Liver (tissue), 9 donors: ENCODE measurements around the gene OR6C74. TPM values are rescaled to one million over a fixed set of nuclear protein-coding genes. Genes with fewer than 3 reads are reported as not detected.

ENCODE experiments used
- DNase-seq: peaks from one replicate; pipeline ENCODE4 v3.0.0-alpha.2; 2017; ENCODE audit warnings: low spot score
- H3K27ac ChIP-seq, 2 donors: one replicate each; pipeline ENCODE4 v1.7.0; 2013; ENCODE audit warnings: inconsistent platforms in 2 of 2, low read length in 2 of 2, control low read depth in 1 of 2, low read depth in 1 of 2, mild to moderate bottlenecking in 1 of 2
- H3K27me3 ChIP-seq, 4 donors: one replicate each; pipeline versions ENCODE4 v1.6.1 to v1.7.0; 2013; ENCODE audit warnings: low read length in 3 of 4, inconsistent platforms in 1 of 4, mild to moderate bottlenecking in 1 of 4, moderate library complexity in 1 of 4; ENCODE audit not compliant: control insufficient read depth in 4 of 4, insufficient read depth in 4 of 4
- H3K36me3 ChIP-seq, 4 donors: one replicate each; pipeline versions ENCODE4 v1.6.1 to v1.7.0; 2013; ENCODE audit warnings: low read length in 3 of 4, mild to moderate bottlenecking in 3 of 4, low read depth in 1 of 4, moderate library complexity in 1 of 4; ENCODE audit not compliant: control insufficient read depth in 4 of 4, insufficient read depth in 3 of 4
- H3K4me1 ChIP-seq, 4 donors: one replicate each; pipeline versions ENCODE4 v1.6.1 to v1.7.0; 2013; ENCODE audit warnings: low read length in 3 of 4, mild to moderate bottlenecking in 3 of 4, moderate library complexity in 1 of 4; ENCODE audit not compliant: control insufficient read depth in 4 of 4, insufficient read depth in 4 of 4
- H3K4me3 ChIP-seq, 3 donors: one replicate each; pipeline versions ENCODE4 v1.6.1 to v1.7.0; 2013; ENCODE audit warnings: low read length in 3 of 3, control low read depth in 1 of 3, low read depth in 1 of 3, mild to moderate bottlenecking in 1 of 3
- H3K9ac ChIP-seq, 2 donors: one replicate each; pipeline ENCODE4 v1.7.0; 2013; ENCODE audit warnings: low read length in 2 of 2, mild to moderate bottlenecking in 2 of 2, moderate library complexity in 2 of 2, control low read depth in 1 of 2, low read depth in 1 of 2
- H3K9me3 ChIP-seq, 4 donors: one replicate each; pipeline versions ENCODE4 v1.6.1 to v1.7.0; 2013; ENCODE audit warnings: low read length in 3 of 4; ENCODE audit not compliant: control insufficient read depth in 4 of 4
- CTCF ChIP-seq: fragments of 150-350 bp; IDR thresholded peaks from 2 replicates; pipeline ENCODE4 v1.5.1; 2017; ENCODE audit warnings: improper control_type of control experiment, low read depth, low read length; ENCODE audit not compliant: missing input control
- EGR1 ChIP-seq, 2 donors: IDR thresholded peaks; 2 replicates each; pipeline ENCODE4 v1.6.1; 2016 to 2018; ENCODE audit warnings: antibody characterized with exemption in 2 of 2, low read depth in 2 of 2
- FOXA1 ChIP-seq: IDR thresholded peaks from 2 replicates; pipeline ENCODE4 v1.6.1; 2016; ENCODE audit warnings: antibody characterized with exemption
- FOXA2 ChIP-seq: IDR thresholded peaks from 2 replicates; pipeline ENCODE4 v1.6.1; 2016; ENCODE audit warnings: antibody characterized with exemption
- GABPA ChIP-seq, 2 donors: IDR thresholded peaks in 1 of 2; conservative IDR thresholded peaks in 1 of 2; 2 replicates each; pipeline ENCODE4 v1.6.1; 2016; ENCODE audit warnings: antibody characterized with exemption in 2 of 2, mild to moderate bottlenecking in 1 of 2, moderate library complexity in 1 of 2
- HNF4A ChIP-seq, 2 donors: conservative IDR thresholded peaks; 2 replicates each; pipeline ENCODE4 v1.6.1; 2016; ENCODE audit warnings: antibody characterized with exemption in 2 of 2, mild to moderate bottlenecking in 2 of 2
- HNF4G ChIP-seq: IDR thresholded peaks from 2 replicates; pipeline ENCODE4 v1.6.1; 2016; ENCODE audit warnings: antibody characterized with exemption
- JUND ChIP-seq, 2 donors: IDR thresholded peaks; 2 replicates each; pipeline ENCODE4 v1.6.1; 2016; ENCODE audit warnings: antibody characterized with exemption in 2 of 2
- NR2F2 ChIP-seq: IDR thresholded peaks from 2 replicates; pipeline ENCODE4 v1.6.1; 2016; ENCODE audit warnings: antibody characterized with exemption
- RAD21 ChIP-seq, 2 donors: IDR thresholded peaks; 2 replicates each; pipeline ENCODE4 v1.6.1; 2016; ENCODE audit warnings: antibody characterized with exemption in 2 of 2, mild to moderate bottlenecking in 2 of 2
- SP1 ChIP-seq: IDR thresholded peaks from 2 replicates; pipeline ENCODE4 v1.6.1; 2018; ENCODE audit warnings: antibody characterized with exemption, mild to moderate bottlenecking
- TAF1 ChIP-seq: conservative IDR thresholded peaks from 2 replicates; pipeline ENCODE4 v1.6.1; 2016; ENCODE audit warnings: antibody characterized with exemption, mild to moderate bottlenecking
- WGBS: extraction: QIAGEN DNeasy Blood & Tissue Kit; methylation state at CpG from one replicate; pipeline ENCODE4 v1.1.7; 2013; 5-methylcytosine and 5-hydroxymethylcytosine counted together
- polyA plus RNA-seq, 2 donors: library from polyadenylated mRNA; stranded (reverse) in 1 of 2; unstranded in 1 of 2; fragments of 200-250 nt in 1 of 2; fragments of >200 nt in 1 of 2; fragmentation: Nextera tagmentation in 1 of 2; extraction: Ambion mirVana in 1 of 2; gene quantifications; one replicate each; pipeline versions ENCODE4 v1.2.1 to v1.2.3, GENCODE V29; 2013 to 2015
- total RNA-seq, 2 donors: library from RNA; depleted of rRNA; stranded (reverse); fragments of >200 nt; gene quantifications; one replicate each; pipeline ENCODE4 v1.2.3, GENCODE V29; 2014
- TF ChIP-seq, protein P1 (sequence below): IDR thresholded peaks from 2 replicates; pipeline ENCODE4 v1.6.1; 2016; ENCODE audit warnings: antibody characterized with exemption
- donor health status: healthy.
- donor health status: healthy.
- donor health status: healthy.
- donor health status: healthy.
- donor health status: healthy.

Gene OR6C74
- total and polyA plus RNA-seq, 4 donors = not detected

DNA sequence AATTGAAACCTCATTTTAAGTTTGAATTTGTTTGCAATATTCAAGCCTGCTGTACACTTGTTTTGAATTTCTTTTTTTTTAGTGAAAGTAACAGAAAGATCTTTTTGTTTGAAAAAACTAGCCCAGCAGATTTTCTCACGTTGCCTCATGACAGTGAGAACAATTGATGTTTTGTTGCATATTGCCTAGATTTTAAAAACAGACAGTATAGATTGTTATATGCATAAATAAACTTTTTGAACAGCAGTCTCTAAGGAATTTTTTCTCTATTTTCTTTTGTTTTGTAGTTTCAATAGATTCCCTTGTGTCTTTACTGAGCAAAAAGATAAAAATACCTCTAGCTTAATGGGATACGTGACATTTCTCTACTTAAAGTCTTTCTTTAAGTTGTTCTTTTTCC, 36.6 kb downstream of the OR6C74 start (continued):
- TF ChIP-seq, protein P1, sequence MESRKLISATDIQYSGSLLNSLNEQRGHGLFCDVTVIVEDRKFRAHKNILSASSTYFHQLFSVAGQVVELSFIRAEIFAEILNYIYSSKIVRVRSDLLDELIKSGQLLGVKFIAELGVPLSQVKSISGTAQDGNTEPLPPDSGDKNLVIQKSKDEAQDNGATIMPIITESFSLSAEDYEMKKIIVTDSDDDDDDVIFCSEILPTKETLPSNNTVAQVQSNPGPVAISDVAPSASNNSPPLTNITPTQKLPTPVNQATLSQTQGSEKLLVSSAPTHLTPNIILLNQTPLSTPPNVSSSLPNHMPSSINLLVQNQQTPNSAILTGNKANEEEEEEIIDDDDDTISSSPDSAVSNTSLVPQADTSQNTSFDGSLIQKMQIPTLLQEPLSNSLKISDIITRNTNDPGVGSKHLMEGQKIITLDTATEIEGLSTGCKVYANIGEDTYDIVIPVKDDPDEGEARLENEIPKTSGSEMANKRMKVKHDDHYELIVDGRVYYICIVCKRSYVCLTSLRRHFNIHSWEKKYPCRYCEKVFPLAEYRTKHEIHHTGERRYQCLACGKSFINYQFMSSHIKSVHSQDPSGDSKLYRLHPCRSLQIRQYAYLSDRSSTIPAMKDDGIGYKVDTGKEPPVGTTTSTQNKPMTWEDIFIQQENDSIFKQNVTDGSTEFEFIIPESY = no peak
- TF ChIP-seq EGR1 (IDR thresholded peaks at IDR 0.05; ENCODE audit: low read depth in 2 of 2) (no peak), RAD21 (IDR thresholded peaks at IDR 0.05) (no peak), TAF1 (no peak), JUND (IDR thresholded peaks at IDR 0.05) (no peak), GABPA (IDR thresholded peaks at IDR 0.05 in 1 of 2, conservative IDR thresholded peaks at IDR 0.05 in 1 of 2) (no peak), HNF4G (no peak), HNF4A (conservative IDR thresholded peaks at IDR 0.05) (no peak), SP1 (no peak), NR2F2 (no peak), FOXA1 (no peak)

- H3K9me3 ChIP-seq = peaks cover 0 to 5% (median under 1%) of the 10 kb centered on the region in 4 donors
- H3K27me3 ChIP-seq = peaks cover 0 to 2% (median 0%) of the 10 kb centered on the region in 4 donors
- H3K9ac ChIP-seq = no peak overlapping the region
- DNase-seq = no peak
- no peaks in the 10 kb centered on the region for H3K4me1 ChIP-seq
- WGBS = 43% methylated on average over 2 of the region's 2 CpGs
- TF ChIP-seq HNF4A (conservative IDR thresholded peaks at IDR 0.05) = no peak
- TF ChIP-seq EGR1 (IDR thresholded peaks at IDR 0.05; ENCODE audit: low read depth in 2 of 2) = no peak
- no peak for TF ChIP-seq GABPA (IDR thresholded peaks at IDR 0.05 in 1 of 2, conservative IDR thresholded peaks at IDR 0.05 in 1 of 2)
- TF ChIP-seq HNF4G = no peak
- TF ChIP-seq NR2F2 = no peak
- no peak for TF ChIP-seq FOXA1
- no peak for TF ChIP-seq JUND (IDR thresholded peaks at IDR 0.05)
- no peak for TF ChIP-seq FOXA2
- TF ChIP-seq CTCF = no peak
- no peaks in the 10 kb centered on the region for H3K36me3 ChIP-seq
- H3K27ac ChIP-seq = no peak overlapping the region
- no peak overlapping the region for H3K4me3 ChIP-seq
Measured at GRCh38 chr12:55289999-55290398, 45.6 kb downstream of the OR6C74 start.

Other genes with a start within 250 kb of the OR6C74 start
- not detected for gene NEUROD4, start 224.6 kb upstream of the OR6C74 start, total RNA-seq
- not detected for gene NEUROD4, start 224.6 kb upstream of the OR6C74 start, polyA plus RNA-seq
- not detected for gene OR9K2, start 118.2 kb upstream of the OR6C74 start, total RNA-seq
- not detected for gene OR9K2, start 118.2 kb upstream of the OR6C74 start, polyA plus RNA-seq
- gene OR10A7, start 23.6 kb upstream of the OR6C74 start, total RNA-seq = not detected
- not detected for gene OR10A7, start 23.6 kb upstream of the OR6C74 start, polyA plus RNA-seq
- not detected for gene OR6C6, start 52.0 kb downstream of the OR6C74 start, total RNA-seq
- gene OR6C6, start 52.0 kb downstream of the OR6C74 start, polyA plus RNA-seq = not detected
- gene OR6C1, start 69.7 kb downstream of the OR6C74 start, total RNA-seq = not detected
- gene OR6C1, start 69.7 kb downstream of the OR6C74 start, polyA plus RNA-seq = not detected
- gene OR6C3, start 86.1 kb downstream of the OR6C74 start, total RNA-seq = not detected
- gene OR6C3, start 86.1 kb downstream of the OR6C74 start, polyA plus RNA-seq = not detected
- gene OR6C75, start 118.4 kb downstream of the OR6C74 start, total RNA-seq = not detected
- not detected for gene OR6C75, start 118.4 kb downstream of the OR6C74 start, polyA plus RNA-seq
- gene OR6C65, start 155.9 kb downstream of the OR6C74 start, total RNA-seq = not detected
- gene OR6C65, start 155.9 kb downstream of the OR6C74 start, polyA plus RNA-seq = not detected
- not detected for gene OR6C76, start 181.6 kb downstream of the OR6C74 start, total RNA-seq
- not detected for gene OR6C76, start 181.6 kb downstream of the OR6C74 start, polyA plus RNA-seq
- gene OR6C2, start 199.5 kb downstream of the OR6C74 start, total RNA-seq = not detected
- gene OR6C2, start 199.5 kb downstream of the OR6C74 start, polyA plus RNA-seq = not detected
- gene OR6C70, start 225.5 kb downstream of the OR6C74 start, total RNA-seq = not detected
- not detected for gene OR6C70, start 225.5 kb downstream of the OR6C74 start, polyA plus RNA-seq
- gene OR6C68, start 247.8 kb downstream of the OR6C74 start, total RNA-seq = not detected
- not detected for gene OR6C68, start 247.8 kb downstream of the OR6C74 start, polyA plus RNA-seq